ENCODE data around the gene SLC6A7.

SLC6A7 gene

GRCh38 chr5:150244209-150244608 lies 54.3 kb downstream of the SLC6A7 start:
- no peak for TF ChIP-seq CTCF (IDR thresholded peaks at IDR 0.05; ENCODE audit: low read depth, low read length, poor library complexity, severe bottlenecking)
- TF ChIP-seq EZH2phosphoT487 (IDR thresholded peaks at IDR 0.05; ENCODE audit: borderline replicate concordance, low read length), result no peak
- H3F3A ChIP-seq (ENCODE audit: control insufficient read depth, insufficient read depth), result no peaks in the 10 kb centered on the region
- H3K36me3 ChIP-seq (ENCODE audit: control insufficient read depth, low read length), result no peaks in the 10 kb centered on the region
- H3K27ac ChIP-seq (ENCODE audit: low read depth, low read length), result no peak overlapping the region
- H3K9me2 ChIP-seq (replicated peaks; ENCODE audit: control insufficient read depth, low read length), result no peaks in the 10 kb centered on the region
- H3K4me3 ChIP-seq (ENCODE audit: low read length), result no peak overlapping the region
- H3K4me2 ChIP-seq (ENCODE audit: low read length), result no peak overlapping the region
- no peaks in the 10 kb centered on the region for H3K27me3 ChIP-seq (ENCODE audit: control insufficient read depth, low read length)
- no peaks in the 10 kb centered on the region for H3K4me1 ChIP-seq (ENCODE audit: control insufficient read depth, low read length)
- no peaks in the 10 kb centered on the region for H3K79me2 ChIP-seq (ENCODE audit: control insufficient read depth, low read length)
- H4K20me1 ChIP-seq (ENCODE audit: control insufficient read depth, insufficient read depth, low read depth, low read length), result no peaks in the 10 kb centered on the region
- no peaks in the 10 kb centered on the region for H3K9me3 ChIP-seq (ENCODE audit: control insufficient read depth, insufficient read depth, low read length)

- no peaks in the 10 kb centered on the region for H3K9me2 ChIP-seq (replicated peaks; ENCODE audit: control insufficient read depth, low read length)
- no peaks in the 10 kb centered on the region for H3K4me1 ChIP-seq (ENCODE audit: control insufficient read depth, low read length)
- no peaks in the 10 kb centered on the region for H4K20me1 ChIP-seq (ENCODE audit: control insufficient read depth, insufficient read depth, low read depth, low read length)
- no peaks in the 10 kb centered on the region for H3K9me3 ChIP-seq (ENCODE audit: control insufficient read depth, insufficient read depth, low read length)
- H3F3A ChIP-seq (ENCODE audit: control insufficient read depth, insufficient read depth), result no peaks in the 10 kb centered on the region
- H3K79me2 ChIP-seq (ENCODE audit: control insufficient read depth, low read length), result no peaks in the 10 kb centered on the region
- no peak overlapping the region for H3K27ac ChIP-seq (ENCODE audit: low read depth, low read length)
- no peak overlapping the region for H3K4me3 ChIP-seq (ENCODE audit: low read length)
- H3K36me3 ChIP-seq (ENCODE audit: control insufficient read depth, low read length), result no peaks in the 10 kb centered on the region
- H3K27me3 ChIP-seq (ENCODE audit: control insufficient read depth, low read length), result no peaks in the 10 kb centered on the region
- TF ChIP-seq CTCF (IDR thresholded peaks at IDR 0.05; ENCODE audit: low read depth, low read length, poor library complexity, severe bottlenecking) (no peak), EZH2phosphoT487 (IDR thresholded peaks at IDR 0.05; ENCODE audit: borderline replicate concordance, low read length) (no peak)
- H3K4me2 ChIP-seq (ENCODE audit: low read length), result no peak overlapping the region
These were observed 55.4 kb downstream of the SLC6A7 start for GRCh38 chr5:150245111-150245789.

GRCh38 chr5:150245808-150246207 lies 55.9 kb downstream of the SLC6A7 start:
- Histone ChIP-seq H4K20me1 (ENCODE audit: control insufficient read depth, insufficient read depth, low read depth, low read length) (no peaks in the 10 kb centered on the region), H3K9me2 (replicated peaks; ENCODE audit: control insufficient read depth, low read length) (no peaks in the 10 kb centered on the region), H3K27me3 (ENCODE audit: control insufficient read depth, low read length) (no peaks in the 10 kb centered on the region), H3K4me1 (ENCODE audit: control insufficient read depth, low read length) (no peaks in the 10 kb centered on the region), H3K4me2 (ENCODE audit: low read length) (no peak overlapping the region), H3K36me3 (ENCODE audit: control insufficient read depth, low read length) (no peaks in the 10 kb centered on the region), H3K79me2 (ENCODE audit: control insufficient read depth, low read length) (no peaks in the 10 kb centered on the region), H3K9me3 (ENCODE audit: control insufficient read depth, insufficient read depth, low read length) (no peaks in the 10 kb centered on the region), H3K4me3 (ENCODE audit: low read length) (no peak overlapping the region), H3F3A (ENCODE audit: control insufficient read depth, insufficient read depth) (no peaks in the 10 kb centered on the region), H3K27ac (ENCODE audit: low read depth, low read length) (no peak overlapping the region)
- TF ChIP-seq CTCF (IDR thresholded peaks at IDR 0.05; ENCODE audit: low read depth, low read length, poor library complexity, severe bottlenecking), result no peak
- TF ChIP-seq EZH2phosphoT487 (IDR thresholded peaks at IDR 0.05; ENCODE audit: borderline replicate concordance, low read length), result no peak

Data from DOHH2 (cell line).